ENCODE measurements around the gene ZC3H6.

The ZC3H6 gene

DNA sequence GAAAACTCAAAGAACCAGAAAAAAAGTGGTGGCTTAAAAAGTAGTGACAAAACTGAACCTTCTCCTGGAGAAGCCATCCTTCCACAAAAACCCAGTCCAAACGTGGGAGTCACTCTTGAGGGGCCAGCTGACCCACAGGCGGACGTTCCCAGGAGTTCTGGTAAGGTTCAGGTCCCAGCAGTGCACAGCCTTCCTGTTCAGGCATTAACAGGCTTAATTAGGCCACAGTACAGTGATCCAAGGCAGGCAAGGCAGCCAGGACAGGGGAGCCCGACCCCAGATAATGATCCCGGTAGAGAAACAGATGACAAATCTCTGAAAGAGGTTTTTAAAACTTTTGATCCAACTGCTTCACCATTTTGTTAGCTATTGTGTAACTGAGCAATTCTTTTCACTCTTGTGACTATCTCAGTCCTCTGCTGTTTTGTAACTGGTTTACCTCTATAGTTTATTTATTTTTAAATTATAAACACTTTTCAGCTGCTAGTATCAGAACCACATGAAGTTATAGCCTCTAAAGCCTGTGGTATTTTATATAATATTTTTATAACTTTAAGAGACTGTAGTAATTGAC lies 56.8 kb downstream of the ZC3H6 start:
- Histone ChIP-seq H3F3A (ENCODE audit: insufficient read depth, low read length) (no peaks in the 10 kb centered on the region), H3K36me3 (replicated peaks; ENCODE audit: insufficient read depth, low read length) (no peaks in the 10 kb centered on the region), H3K4me3 (ENCODE audit: low read length) (no peak overlapping the region), H4K20me1 (ENCODE audit: insufficient read depth, low read length) (no peaks in the 10 kb centered on the region), H3K27ac (ENCODE audit: low read length) (no peak overlapping the region), H3K9me2 (replicated peaks; ENCODE audit: insufficient read depth, low read length) (no peaks in the 10 kb centered on the region), H2AFZ (ENCODE audit: low read length) (no peak overlapping the region), H3K4me2 (ENCODE audit: low read depth, low read length) (no peak overlapping the region), H3K27me3 (replicated peaks; ENCODE audit: insufficient read depth, low read length) (no peaks in the 10 kb centered on the region), H3K9ac (ENCODE audit: low read length) (no peak overlapping the region), H3K4me1 (ENCODE audit: low read length) (no peaks in the 10 kb centered on the region), H3K79me2 (ENCODE audit: low read length) (no peaks in the 10 kb centered on the region), H3K9me3 (replicated peaks; ENCODE audit: insufficient read depth, low read length) (no peaks in the 10 kb centered on the region)
- DNase-seq, result no peak
- TF ChIP-seq EZH2 (optimal IDR thresholded peaks at IDR 0.05; ENCODE audit: low read depth, low read length), result no peak
- no peak for TF ChIP-seq EZH2phosphoT487 (IDR thresholded peaks at IDR 0.05; ENCODE audit: low read length)
- no peak for TF ChIP-seq CTCF (IDR thresholded peaks at IDR 0.05; ENCODE audit: low read length)

- H2AFZ ChIP-seq (ENCODE audit: low read length), result no peak overlapping the region
- H4K20me1 ChIP-seq (ENCODE audit: insufficient read depth, low read length), result no peaks in the 10 kb centered on the region
- no peak overlapping the region for H3K27ac ChIP-seq (ENCODE audit: low read length)
- no peaks in the 10 kb centered on the region for H3K36me3 ChIP-seq (replicated peaks; ENCODE audit: insufficient read depth, low read length)
- H3K27me3 ChIP-seq (replicated peaks; ENCODE audit: insufficient read depth, low read length), result no peaks in the 10 kb centered on the region
- DNase-seq, result no peak
- no peaks in the 10 kb centered on the region for H3K9me3 ChIP-seq (replicated peaks; ENCODE audit: insufficient read depth, low read length)
- no peaks in the 10 kb centered on the region for H3K9me2 ChIP-seq (replicated peaks; ENCODE audit: insufficient read depth, low read length)
- no peaks in the 10 kb centered on the region for H3K79me2 ChIP-seq (ENCODE audit: low read length)
- H3K4me3 ChIP-seq (ENCODE audit: low read length), result no peak overlapping the region
- H3K4me1 ChIP-seq (ENCODE audit: low read length), result no peaks in the 10 kb centered on the region
- no peak overlapping the region for H3K4me2 ChIP-seq (ENCODE audit: low read depth, low read length)
- TF ChIP-seq CTCF (IDR thresholded peaks at IDR 0.05; ENCODE audit: low read length) (no peak), EZH2 (optimal IDR thresholded peaks at IDR 0.05; ENCODE audit: low read depth, low read length) (no peak), EZH2phosphoT487 (IDR thresholded peaks at IDR 0.05; ENCODE audit: low read length) (no peak)
- H3K9ac ChIP-seq (ENCODE audit: low read length), result no peak overlapping the region
- H3F3A ChIP-seq (ENCODE audit: insufficient read depth, low read length), result no peaks in the 10 kb centered on the region
Observed at GRCh38 chr2:112335600-112335999, 60.2 kb downstream of the ZC3H6 start.

DNA sequence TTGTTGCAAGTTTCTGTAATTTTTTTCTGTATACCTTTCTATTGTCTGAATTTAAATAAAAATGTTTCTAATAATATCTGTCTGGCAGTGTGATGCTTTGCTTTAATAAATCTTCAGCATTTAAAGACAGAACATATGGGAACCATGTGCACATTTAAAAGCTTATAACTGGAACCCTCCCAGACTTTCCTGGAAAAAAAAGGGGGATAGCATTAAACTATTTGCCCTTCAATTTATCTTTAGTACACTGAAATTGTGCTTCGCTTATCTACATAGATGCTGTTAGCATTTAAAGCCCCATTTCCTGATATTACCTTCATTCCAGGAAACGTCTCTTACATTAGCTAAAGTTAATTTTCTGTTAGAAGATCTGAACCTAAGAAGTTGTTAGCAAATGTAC lies 64.6 kb downstream of the ZC3H6 start:
- H3K4me3 ChIP-seq (ENCODE audit: low read length), result no peak overlapping the region
- no peaks in the 10 kb centered on the region for H3K9me3 ChIP-seq (replicated peaks; ENCODE audit: insufficient read depth, low read length)
- H3K36me3 ChIP-seq (replicated peaks; ENCODE audit: insufficient read depth, low read length), result no peaks in the 10 kb centered on the region
- H2AFZ ChIP-seq (ENCODE audit: low read length), result no peak overlapping the region
- H3K4me2 ChIP-seq (ENCODE audit: low read depth, low read length), result no peak overlapping the region
- no peaks in the 10 kb centered on the region for H3K9me2 ChIP-seq (replicated peaks; ENCODE audit: insufficient read depth, low read length)
- 0 out of 2 replicates have a peak, but pooled peaks cover 4% of the 10 kb centered on the region for H3F3A ChIP-seq (ENCODE audit: insufficient read depth, low read length)
- TF ChIP-seq CTCF (IDR thresholded peaks at IDR 0.05; ENCODE audit: low read length), result no peak
- no peak for TF ChIP-seq EZH2 (optimal IDR thresholded peaks at IDR 0.05; ENCODE audit: low read depth, low read length)
- no peak overlapping the region for H3K27ac ChIP-seq (ENCODE audit: low read length)
- H3K9ac ChIP-seq (ENCODE audit: low read length), result no peak overlapping the region
- no peaks in the 10 kb centered on the region for H3K79me2 ChIP-seq (ENCODE audit: low read length)
- peaks cover 17% of the 10 kb centered on the region for H3K4me1 ChIP-seq (ENCODE audit: low read length)
- H3K27me3 ChIP-seq (replicated peaks; ENCODE audit: insufficient read depth, low read length), result no peaks in the 10 kb centered on the region
- no peak for DNase-seq
- H4K20me1 ChIP-seq (ENCODE audit: insufficient read depth, low read length), result no peaks in the 10 kb centered on the region
